ENCODE measurements around the gene AGAP1. TPM values are rescaled to one million over a fixed set of nuclear protein-coding genes. Genes with fewer than 3 reads are reported as not detected.

The AGAP1 gene
- total RNA-seq, 1 donor from 2014 or later, result 46.3 TPM

- no peak for TF ChIP-seq CTCF (conservative IDR thresholded peaks at IDR 0.05)
- DNase-seq (ENCODE audit: extremely low spot score, unreplicated experiment), result no peak
- Mint-ChIP-seq H3K4me1 (ENCODE audit: unreplicated experiment) (peaks cover 40% of the 10 kb centered on the region), H3K36me3 (peaks cover 12% of the 10 kb centered on the region), H3K27ac (no peak overlapping the region), H3K27me3 (no peaks in the 10 kb centered on the region), H3K9me3 (no peaks in the 10 kb centered on the region), H3K4me3 (no peak overlapping the region)
Observed at GRCh38 chr2:235584638-235585007, 90.8 kb downstream of the AGAP1 start.

GRCh38 chr2:235587202-235587601 lies 93.4 kb downstream of the AGAP1 start:
- no peaks in the 10 kb centered on the region for H3K9me3 Mint-ChIP-seq
- H3K4me1 Mint-ChIP-seq (ENCODE audit: unreplicated experiment), result peaks cover 34% of the 10 kb centered on the region
- H3K36me3 Mint-ChIP-seq, result peaks cover 14% of the 10 kb centered on the region
- H3K27ac Mint-ChIP-seq, result no peak overlapping the region
- DNase-seq (ENCODE audit: extremely low spot score, unreplicated experiment), result no peak
- TF ChIP-seq CTCF (conservative IDR thresholded peaks at IDR 0.05), result no peak
- no peaks in the 10 kb centered on the region for H3K27me3 Mint-ChIP-seq
- no peak overlapping the region for H3K4me3 Mint-ChIP-seq

- no peak for DNase-seq (ENCODE audit: extremely low spot score, unreplicated experiment)
- no peaks in the 10 kb centered on the region for H3K27me3 Mint-ChIP-seq
- peaks cover 14% of the 10 kb centered on the region for H3K36me3 Mint-ChIP-seq
- H3K9me3 Mint-ChIP-seq, result no peaks in the 10 kb centered on the region
- H3K27ac Mint-ChIP-seq, result no peak overlapping the region
- H3K4me3 Mint-ChIP-seq, result no peak overlapping the region
- no peak for TF ChIP-seq CTCF (conservative IDR thresholded peaks at IDR 0.05)
- peaks cover 30% of the 10 kb centered on the region for H3K4me1 Mint-ChIP-seq (ENCODE audit: unreplicated experiment)
Observed at GRCh38 chr2:235588750-235589149, 94.9 kb downstream of the AGAP1 start.

- no peak for DNase-seq (ENCODE audit: extremely low spot score, unreplicated experiment)
- Mint-ChIP-seq H3K36me3 (peaks cover 14% of the 10 kb centered on the region), H3K4me1 (ENCODE audit: unreplicated experiment) (peaks cover 16% of the 10 kb centered on the region), H3K9me3 (no peaks in the 10 kb centered on the region), H3K27me3 (no peaks in the 10 kb centered on the region), H3K4me3 (no peak overlapping the region), H3K27ac (no peak overlapping the region)
- TF ChIP-seq CTCF (conservative IDR thresholded peaks at IDR 0.05), result no peak
Observed at GRCh38 chr2:235591231-235591730, 97.4 kb downstream of the AGAP1 start.

GRCh38 chr2:235591921-235592320 lies 98.1 kb downstream of the AGAP1 start:
- Mint-ChIP-seq H3K27me3 (no peaks in the 10 kb centered on the region), H3K36me3 (peaks cover 10% of the 10 kb centered on the region), H3K9me3 (no peaks in the 10 kb centered on the region), H3K4me3 (no peak overlapping the region), H3K4me1 (ENCODE audit: unreplicated experiment) (peaks cover 14% of the 10 kb centered on the region), H3K27ac (no peak overlapping the region)
- DNase-seq (ENCODE audit: extremely low spot score, unreplicated experiment), result no peak
- TF ChIP-seq CTCF (conservative IDR thresholded peaks at IDR 0.05), result no peak

GRCh38 chr2:235592430-235592829 lies 98.6 kb downstream of the AGAP1 start:
- no peak overlapping the region for H3K4me3 Mint-ChIP-seq
- no peak overlapping the region for H3K27ac Mint-ChIP-seq
- H3K27me3 Mint-ChIP-seq, result no peaks in the 10 kb centered on the region
- peaks cover 15% of the 10 kb centered on the region for H3K4me1 Mint-ChIP-seq (ENCODE audit: unreplicated experiment)
- TF ChIP-seq CTCF (conservative IDR thresholded peaks at IDR 0.05), result no peak
- no peaks in the 10 kb centered on the region for H3K9me3 Mint-ChIP-seq
- DNase-seq (ENCODE audit: extremely low spot score, unreplicated experiment), result no peak
- peaks cover 8% of the 10 kb centered on the region for H3K36me3 Mint-ChIP-seq

Data from type B pancreatic cell (in vitro differentiated cells).